AG20443 (cell line): Measurements from ENCODE around the gene TMEM108.

Experiments
- DNase-seq: peaks from one replicate; pipeline ENCODE4 v3.0.0; 2012; ENCODE audit warnings: low spot score, mixed read lengths

Gene TMEM108

DNA sequence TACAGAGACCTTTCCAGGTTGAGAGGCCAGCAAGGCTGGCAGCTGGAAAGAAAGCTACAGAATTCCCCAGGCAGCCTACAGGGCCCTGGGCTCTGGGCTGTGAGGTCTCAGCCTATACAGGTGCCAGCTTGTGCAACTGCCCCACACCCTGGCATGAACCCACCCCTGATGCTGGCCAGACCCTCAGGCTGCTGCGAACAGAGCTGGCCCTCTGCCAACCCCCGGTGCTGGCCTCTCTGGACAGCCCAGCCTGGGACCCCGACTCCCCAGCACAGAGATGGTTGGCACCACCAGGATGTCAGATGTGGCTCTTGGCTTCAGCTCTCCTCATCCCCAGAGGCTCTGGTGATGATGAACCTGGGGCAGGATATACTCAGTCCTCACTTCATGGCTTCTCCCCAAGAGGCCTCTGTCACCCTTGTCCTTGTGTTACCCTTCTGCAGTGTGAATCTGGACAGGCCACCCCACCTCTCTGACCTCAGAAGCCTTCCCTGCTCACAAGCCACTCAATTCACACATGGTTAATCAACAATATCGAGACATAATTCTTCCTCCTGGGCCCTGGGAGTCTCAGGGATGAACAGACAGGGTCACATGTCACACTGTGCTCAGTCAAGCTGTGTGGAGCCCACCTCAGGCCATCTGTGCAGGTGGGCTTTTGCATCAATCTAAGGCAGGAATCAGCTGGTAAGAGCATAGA, 350.7 kb downstream of the TMEM108 start:
- DNase-seq = no peak

DNA sequence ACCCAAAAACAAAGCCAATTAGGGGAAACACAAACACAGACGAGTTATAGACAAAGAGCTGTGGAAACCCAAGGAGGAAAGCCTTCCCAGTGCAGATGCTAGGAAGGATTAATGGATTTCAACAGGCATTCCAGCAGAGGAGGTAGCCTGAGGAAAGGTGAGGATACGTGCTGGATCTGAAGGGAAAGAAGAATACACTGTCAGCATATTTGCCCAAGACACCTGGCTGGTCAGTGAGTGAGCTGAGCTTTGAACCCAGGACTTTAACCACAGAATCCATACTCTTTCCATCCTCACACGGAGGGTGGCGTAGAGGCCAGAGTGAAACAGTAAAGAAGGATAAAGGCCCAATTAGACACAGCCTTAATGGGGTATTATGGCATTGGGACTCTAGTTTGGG, 352.5 kb downstream of the TMEM108 start:
- no peak for DNase-seq

DNA sequence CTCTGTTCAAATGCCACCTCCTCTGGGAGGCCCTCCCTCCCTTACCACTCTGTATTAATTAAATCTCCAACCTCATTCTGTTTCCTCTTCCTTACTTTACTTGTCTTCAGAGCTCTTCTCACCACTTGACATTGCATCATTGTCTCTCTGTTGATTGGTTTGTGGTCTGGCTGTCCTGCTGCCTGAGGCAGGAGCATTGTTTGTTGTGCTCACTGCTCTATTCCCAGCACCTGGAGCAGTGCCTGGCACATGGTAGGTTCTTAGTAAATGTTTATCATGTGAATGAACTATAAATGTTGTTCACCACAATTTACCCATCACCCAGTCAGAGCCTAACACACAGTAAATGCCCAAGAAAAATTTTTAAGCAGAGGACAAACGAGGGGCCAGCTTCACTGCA, 355.0 kb downstream of the TMEM108 start:
- no peak for DNase-seq

DNA sequence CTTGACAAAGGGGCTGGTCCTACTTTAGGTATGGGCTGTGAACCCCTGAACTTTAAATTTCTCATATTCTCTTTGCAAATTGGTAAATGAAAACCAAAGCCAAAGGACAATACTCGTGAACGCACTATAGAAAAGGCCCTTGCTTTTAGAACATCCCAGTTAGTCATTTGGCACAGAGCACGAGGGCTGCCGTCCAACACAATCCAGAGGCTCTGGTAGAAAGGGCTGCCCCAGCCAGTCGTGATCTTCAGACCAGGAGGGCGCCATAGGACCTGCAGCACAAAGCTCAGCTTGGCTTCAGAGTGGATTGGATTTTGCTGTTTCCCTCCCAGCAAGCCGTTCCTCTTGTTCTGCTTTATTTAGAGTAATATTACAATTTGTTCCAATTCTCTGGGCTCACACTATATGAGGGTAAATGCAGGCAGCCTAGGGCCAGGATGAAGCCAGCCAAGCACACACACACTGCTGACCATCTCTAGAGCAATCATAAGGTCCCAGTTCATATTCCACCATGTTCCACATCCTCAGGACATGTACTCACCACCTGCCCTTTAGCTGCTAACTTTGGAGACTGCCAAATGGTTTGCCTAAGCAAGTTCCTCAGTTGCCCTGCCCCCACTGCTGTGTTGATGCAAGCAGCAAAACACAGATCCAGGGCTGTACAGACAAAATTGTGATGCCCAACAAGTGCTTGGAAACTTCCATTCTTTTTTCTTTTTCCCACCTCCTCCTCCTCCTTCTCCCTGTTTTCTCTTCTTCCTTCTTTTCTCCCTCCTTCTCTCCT, 355.7 kb downstream of the TMEM108 start:
- DNase-seq = peak; percentile 42

DNA sequence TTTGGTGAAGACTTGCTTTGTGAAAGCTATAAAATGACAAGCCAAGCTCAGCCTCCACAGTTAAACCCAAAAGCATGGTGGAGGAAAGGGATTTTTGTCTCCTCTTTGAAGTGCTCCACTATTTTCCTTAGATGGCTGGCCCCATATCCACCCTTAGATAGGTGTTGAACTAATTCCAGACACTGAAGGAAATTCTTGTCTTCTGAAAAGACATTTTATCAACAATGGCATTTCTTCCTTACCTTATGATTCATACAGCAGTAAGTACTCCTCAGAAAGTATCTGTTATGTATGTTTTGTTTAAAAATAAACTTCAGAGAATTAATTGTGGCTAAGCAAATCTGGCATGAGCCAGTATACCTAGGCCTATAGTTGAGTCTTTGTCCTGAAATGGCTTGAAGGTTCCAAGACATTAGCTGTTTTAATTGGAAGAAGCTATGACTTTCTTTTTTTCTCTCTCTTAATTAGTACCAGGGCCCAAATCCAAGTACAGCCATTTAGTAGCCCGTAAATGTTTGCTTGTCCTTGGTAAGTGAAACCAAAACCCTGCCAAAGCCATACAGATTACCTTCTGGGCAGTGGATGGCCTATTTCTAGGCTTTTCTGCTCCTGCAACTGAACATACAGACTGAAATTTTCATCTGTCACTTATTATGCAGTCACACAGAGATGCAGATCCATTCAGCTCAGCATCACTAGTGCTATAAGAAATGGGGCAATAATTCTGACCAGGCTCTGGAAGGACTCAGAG, 356.5 kb downstream of the TMEM108 start:
- DNase-seq = no peak

DNA sequence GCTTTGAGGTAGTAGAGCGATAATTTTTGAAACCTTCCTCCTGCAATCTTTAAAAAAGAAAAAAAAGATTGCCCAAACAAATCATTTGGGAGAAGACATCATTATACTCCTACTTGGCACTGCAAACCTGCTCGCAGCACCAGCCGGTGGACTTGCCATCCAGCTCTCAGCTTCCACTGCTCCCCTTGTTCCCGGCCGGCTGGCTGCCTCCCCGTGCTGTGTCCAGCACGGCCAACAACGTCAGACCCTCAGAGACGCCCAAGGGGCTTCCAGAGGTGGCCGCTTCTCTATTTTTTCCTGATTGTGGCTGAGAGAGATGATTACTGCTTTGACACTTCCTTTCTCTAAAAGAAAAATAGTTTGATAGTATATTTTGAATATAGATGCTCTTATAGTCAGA, 358.7 kb downstream of the TMEM108 start:
- no peak for DNase-seq

DNA sequence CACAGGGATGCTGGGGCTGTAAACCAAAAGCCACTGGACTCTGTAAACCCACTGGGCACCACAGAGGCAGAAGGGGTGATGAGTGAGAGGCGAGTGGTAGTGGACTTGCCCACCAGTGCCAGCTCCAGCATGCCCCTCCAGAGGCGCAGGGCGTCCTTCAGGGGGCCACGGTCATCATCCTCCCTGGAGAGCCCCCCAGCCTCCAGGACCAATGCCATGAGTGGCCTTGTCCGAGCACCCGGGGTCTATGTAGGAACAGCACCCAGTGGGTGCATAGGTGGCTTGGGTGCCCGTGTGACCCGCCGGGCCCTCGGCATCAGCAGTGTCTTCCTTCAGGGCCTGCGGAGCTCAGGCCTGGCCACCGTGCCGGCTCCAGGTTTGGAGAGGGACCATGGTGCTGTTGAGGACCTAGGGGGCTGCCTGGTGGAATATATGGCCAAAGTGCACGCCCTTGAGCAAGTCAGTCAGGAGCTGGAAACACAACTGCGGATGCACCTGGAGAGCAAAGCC, 361.9 kb downstream of the TMEM108 start, which contains the start of gene BFSP2:
TSS of gene BFSP2 (plus strand) at position 51 of the 510 bp plus-strand sequence. CDS start at position 79, 28 bp downstream.
- no peak for DNase-seq

DNA sequence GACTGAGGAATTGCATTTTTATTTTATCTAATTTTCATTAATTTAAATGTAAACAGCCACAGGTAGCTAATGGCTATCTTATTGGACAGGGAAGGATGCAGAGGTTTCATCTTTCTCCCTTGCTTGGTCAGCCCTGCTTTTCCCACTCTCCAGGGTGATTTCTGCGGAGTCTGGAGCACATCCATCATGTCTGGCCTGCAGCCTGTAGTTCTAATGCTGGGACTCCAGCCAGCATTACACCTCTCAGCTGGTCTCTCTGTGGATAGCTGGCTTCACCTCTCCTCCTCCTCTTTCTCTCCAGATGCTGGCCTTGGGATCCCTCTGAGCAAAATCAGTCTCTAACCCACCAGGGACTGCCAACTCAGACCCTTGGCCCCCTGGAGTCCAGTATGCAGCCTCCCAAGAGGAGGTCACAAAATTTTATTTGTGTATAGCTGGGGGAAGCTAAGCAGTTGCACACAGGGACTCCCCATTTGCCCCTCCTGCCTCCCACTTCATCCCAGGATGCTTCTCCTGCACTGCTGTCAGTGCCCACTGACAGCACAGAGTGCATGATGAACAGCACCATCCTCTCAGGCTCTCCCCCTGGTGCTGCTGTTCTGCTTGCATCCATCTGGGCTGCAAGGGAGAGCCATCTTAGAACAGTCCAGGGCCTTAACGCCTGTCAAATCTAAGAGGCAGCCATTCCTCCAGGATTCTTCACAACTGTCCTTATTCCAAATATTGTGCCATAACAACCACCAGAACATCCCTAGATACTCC, 363.4 kb downstream of the TMEM108 start:
- DNase-seq = no peak

DNA sequence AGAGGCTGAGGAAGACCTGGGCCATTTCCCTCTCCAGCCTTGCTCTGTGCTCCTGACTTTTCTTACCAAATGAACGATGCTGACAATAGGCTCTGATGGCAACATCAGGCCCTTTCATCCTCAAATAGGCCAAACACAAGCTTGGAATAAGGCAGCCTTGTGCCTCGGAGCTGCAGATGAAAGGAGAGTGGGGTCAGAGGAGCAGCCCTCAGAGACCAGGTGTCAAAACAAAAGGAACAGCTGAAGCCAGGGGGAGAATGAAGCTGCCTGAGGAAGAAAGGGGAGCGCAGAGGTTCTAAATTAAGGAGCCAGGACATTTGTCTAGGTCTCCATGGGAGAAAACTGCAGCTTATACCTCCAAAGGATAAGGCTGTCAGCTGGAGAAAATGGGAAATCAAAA, 366.7 kb downstream of the TMEM108 start:
- DNase-seq = no peak

DNA sequence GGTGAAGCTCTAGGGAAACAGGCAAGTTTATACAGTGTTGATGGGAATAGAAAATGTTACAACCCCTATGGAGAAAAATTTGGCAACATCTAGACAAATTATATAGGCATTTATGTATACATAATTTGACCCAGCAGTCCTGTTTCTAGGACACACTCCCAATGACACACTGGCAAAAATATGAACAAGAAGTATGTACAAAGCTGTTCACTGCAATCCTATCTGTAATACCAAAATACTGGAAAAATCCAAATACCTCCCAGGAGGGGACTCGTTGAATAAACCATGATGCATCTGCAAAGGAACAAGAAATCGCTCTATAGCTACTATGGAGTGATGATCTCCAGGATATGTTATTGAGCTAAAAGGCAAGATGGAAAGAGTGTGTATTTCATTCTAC, 370.2 kb downstream of the TMEM108 start:
- DNase-seq = no peak

DNA sequence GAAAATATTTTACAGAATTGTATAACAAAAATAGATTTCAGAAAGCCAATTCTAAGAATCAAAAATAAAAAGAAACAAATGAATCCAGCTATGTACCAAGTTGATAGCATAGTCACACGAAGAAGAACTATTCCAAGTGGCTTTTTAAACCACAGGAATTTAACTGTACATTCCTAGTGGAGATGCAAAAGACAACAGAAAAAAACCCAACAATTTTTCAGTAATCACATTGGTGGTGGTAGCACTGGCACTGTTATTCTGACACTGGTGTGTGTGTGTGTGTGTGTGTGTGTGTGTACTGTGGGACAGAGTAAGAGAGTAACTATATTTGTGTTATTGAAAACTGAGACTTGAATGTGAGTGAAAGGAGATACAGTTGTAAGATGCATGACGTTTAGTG, 370.8 kb downstream of the TMEM108 start:
- peak; percentile 68 for DNase-seq

DNA sequence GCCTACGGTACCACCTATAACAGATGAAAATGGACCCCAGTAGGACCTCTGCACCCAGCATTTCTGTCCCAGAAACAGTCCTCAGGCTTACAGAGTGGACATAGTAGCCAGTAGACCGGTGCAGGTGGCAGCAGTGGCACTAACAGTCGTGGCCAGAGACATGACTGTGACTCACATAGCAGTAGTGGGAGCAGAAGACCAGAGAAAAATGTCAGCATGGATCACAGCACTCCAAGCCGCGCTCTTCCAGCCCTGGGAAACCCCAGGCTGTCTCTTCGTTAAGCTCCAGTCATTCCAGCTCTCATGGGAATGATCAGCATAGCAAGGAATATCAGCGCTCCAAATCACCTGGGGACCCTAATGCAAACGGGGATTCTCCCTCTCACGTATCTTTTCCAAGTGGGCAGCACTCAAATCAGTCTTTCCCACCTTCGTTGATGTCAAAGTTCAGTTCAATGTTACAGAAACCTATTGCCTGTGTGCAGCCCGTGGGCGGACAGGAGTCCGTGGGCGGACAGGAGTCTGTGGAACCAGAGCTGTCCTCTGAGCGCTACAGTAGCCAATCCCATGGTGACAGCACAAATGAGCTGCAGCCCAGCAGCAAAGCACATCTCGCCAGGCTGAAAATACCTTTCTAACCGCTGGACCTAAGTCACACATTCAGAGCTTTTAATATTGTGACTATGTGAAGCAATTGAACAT, 372.2 kb downstream of the TMEM108 start:
- DNase-seq = no peak

DNA sequence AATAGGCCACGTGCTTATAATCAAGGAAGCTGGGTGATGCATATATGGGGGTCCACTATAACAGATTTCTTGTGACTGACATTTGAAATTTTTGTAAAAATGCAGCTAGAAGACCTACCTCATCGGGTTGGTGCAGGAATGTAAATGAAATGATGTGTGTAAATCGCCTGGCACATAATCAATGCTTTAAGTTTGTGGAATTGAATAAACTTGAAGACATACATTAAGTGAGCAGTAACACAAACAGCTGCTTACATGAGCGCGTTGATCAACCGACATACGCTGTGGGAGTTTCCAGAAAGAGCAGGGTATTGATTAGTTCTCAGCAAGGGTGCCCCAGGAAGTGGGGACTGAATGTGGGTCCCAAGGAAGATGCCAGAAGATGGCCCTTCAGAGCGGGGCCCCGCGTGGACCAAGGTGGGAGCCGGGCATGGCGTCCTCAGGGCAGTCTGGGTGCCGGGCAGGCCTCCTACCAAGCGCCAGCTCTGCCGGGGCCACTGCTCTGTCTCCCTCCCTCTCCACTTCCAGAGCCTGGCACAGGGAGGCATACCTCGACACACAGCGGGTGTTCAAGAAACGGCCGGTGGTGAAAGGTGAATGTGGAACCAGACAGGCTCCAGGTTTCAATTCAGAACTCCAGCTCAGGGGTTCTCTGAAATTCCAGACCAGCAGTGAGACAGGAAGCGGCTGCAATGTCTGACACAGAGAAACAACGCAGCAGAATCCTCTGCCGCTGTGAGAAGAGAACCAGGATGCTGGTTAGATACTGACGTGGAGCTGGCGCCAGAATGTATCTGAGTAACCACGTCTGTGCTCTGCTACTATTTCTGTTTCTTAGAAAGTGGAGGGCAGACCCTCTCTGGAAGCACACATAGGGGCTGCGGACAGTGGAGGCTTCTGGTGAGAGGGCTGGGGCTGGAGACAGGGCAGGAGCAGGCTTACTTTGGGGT, 374.3 kb downstream of the TMEM108 start:
- DNase-seq = peak; percentile 67

DNA sequence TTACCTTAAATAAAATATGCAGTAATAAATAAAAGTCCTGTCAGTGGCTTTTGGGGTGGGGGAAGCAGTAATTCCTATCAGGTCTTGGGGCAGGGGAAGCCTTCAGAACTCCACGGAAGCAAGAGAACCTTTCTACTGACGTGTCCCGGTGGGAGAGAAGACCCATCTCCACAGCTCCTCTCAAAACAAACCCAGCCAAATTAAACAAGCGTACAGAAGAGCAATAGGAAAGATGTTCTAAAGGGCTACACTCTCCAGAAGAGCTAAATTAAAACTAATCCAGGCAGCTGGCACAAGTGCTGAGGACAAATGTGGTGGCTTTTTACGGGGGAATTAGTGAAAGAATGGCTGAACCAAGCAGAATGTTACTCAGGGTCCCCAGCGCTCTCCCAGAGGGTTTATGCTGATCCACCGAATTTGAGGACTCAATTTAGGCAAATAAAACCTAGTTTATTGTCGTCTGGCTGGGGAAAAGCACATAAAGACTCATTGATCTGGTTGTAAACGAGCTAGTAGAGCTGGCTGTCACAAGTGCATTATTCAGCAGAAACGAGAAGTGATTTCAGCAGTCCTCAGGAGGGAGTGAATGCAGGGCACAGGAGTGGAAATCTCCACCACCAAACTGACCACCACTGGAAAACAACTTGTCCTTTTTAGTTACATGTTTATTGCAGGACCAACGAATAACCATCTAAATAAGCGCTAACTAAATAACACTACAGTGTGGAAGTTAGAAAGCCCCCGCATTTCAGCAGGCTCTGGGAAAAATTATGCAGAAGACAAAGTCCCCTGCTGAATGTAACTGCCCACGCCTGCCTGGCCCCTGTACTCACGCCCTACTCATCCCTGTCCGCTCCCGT, 375.2 kb downstream of the TMEM108 start:
- peak; percentile 37 for DNase-seq

DNA sequence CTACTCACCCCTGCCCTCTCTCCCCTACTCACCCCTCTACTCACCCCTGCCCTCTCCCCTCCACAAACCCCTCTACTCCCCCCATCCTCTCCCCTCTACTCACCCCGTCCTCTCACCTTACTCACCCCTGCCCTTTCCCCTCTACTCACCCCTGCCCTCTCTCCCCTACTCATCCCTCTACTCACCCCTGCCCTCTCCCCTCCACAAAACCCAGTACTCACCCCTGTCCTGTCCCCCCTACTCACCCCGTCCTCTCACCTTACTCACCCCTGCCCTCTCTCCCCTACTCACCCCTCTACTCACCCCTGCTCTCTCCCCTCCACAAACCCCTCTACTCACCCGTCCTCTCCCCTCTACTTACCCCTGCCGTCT, 375.8 kb downstream of the TMEM108 start:
- DNase-seq = no peak

DNA sequence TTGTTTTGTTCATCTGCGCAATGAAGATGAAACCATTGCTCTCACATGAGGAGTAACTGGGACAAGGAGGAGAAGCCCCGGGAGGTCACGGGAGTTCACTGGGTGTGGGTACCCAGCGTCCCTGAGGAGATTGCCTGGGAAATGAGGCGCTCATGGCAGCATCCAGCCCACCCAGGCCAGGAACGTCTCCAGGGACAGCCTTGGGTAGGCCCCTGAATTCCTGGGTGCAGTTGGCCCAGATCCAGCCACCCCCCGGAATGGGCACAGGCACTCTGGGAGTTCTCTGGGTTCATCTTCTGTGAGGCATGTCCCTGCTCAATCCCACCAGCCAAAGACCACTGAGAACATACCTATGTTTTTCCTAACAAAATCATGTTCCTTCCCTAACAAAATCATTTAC, 380.2 kb downstream of the TMEM108 start:
- DNase-seq = no peak

DNA sequence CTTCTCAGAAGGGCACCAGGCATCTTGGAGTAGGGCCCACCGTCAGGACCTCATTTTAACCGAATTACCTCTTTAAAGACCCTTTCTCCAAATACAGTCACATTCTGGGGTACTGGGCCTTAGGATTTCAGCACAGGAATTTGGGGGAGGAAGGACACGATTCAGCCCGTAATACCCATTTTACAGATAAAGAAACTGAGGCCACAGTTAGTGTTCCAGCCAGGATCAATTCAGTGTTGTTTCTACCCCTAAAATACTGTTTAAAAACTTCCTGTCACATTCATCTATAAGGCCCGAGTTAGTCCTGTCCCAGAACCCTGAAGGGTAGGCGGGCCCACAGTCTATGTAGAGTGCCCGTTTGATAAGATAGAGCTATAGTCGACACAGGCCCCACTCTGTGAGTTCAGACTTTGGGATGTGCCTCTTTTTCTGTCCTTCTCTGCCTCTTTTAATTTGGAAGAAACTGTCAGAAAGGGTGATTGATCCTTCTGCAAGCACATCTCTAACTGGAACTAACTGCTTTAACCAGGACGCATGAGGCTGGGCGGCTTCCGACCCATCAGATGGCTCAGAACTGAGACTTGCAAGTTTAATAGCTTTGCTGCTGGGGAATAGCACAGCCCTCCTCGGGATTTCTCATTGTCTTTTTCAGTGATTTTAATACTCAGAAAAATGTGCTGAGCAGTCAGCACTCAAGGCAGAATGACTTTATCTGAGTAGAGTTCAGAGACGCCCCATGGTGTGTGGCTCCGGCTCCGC, 381.1 kb downstream of the TMEM108 start:
- DNase-seq = no peak
